WTC11 (cell line): ENCODE results near the gene BASP1. TPM values are rescaled to one million over a fixed set of nuclear protein-coding genes. Genes with fewer than 3 reads are reported as not detected.
A peak's percentile ranks its signal among the peaks of the same experiment; 100 is the strongest.

ENCODE experiments used
- ATAC-seq: fragments of 200-7000 bp; cut with Tn5 transposase; 2 replicates; pipeline ENCODE4 v1.10.0; 2021; ENCODE audit warnings: mild to moderate bottlenecking, moderate library complexity
- CTCF ChIA-PET: fragments of 300-600 bp; sonication (Branson Sonifier 250); formaldehyde crosslinking; loops from one replicate; lab custom pipeline; 2021; ENCODE audit warnings: antibody characterized with exemption; lab: Charles Lee
- POLR2A ChIA-PET: fragments of 350-600 bp; sonication (Branson Sonifier 250); formaldehyde crosslinking; loops from one replicate; lab custom pipeline; 2021; ENCODE audit warnings: antibody characterized with exemption; lab: Charles Lee
- DNase-seq: peaks from one replicate; pipeline ENCODE4 v3.0.0; 2021; ENCODE audit warnings: low spot score
- H3K27ac Mint-ChIP-seq: 2 replicates; pipeline ENCODE4 v1.8.0; 2021; ENCODE audit warnings: mixed read lengths
- H3K27me3 Mint-ChIP-seq: 2 replicates; pipeline ENCODE4 v1.8.0; 2021; ENCODE audit warnings: low read depth, mild to moderate bottlenecking, moderate library complexity, mixed read lengths
- H3K36me3 Mint-ChIP-seq: 2 replicates; pipeline ENCODE4 v1.8.0; 2021; ENCODE audit warnings: mixed read lengths
- H3K4me1 Mint-ChIP-seq: 2 replicates; pipeline ENCODE4 v1.8.0; 2022; ENCODE audit warnings: mixed read lengths
- H3K4me3 Mint-ChIP-seq: 2 replicates; pipeline ENCODE4 v1.8.0; 2021; ENCODE audit warnings: mild to moderate bottlenecking, moderate library complexity, mixed read lengths
- H3K9me3 Mint-ChIP-seq: 2 replicates; pipeline ENCODE4 v1.8.0; 2021; ENCODE audit warnings: mixed read lengths
- AFF4 ChIP-seq: sonication (generic); formaldehyde crosslinking; IDR thresholded peaks from 2 replicates; pipeline ENCODE4 v1.8.1; 2023; ENCODE audit warnings: mild to moderate bottlenecking, missing genetic modification reagents, borderline replicate concordance
- AR ChIP-seq: fragments of 250-450 bp; sonication (Bioruptor Pico); IDR thresholded peaks from 2 replicates; pipeline ENCODE4 v1.9.0; 2021; ENCODE audit warnings: mild to moderate bottlenecking
- ARID4B ChIP-seq: sonication (generic); formaldehyde crosslinking; IDR thresholded peaks from 2 replicates; pipeline ENCODE4 v1.8.0; 2023; ENCODE audit warnings: missing genetic modification reagents, mild to moderate bottlenecking, borderline replicate concordance
- ATF1 ChIP-seq: sonication (generic); formaldehyde crosslinking; IDR thresholded peaks from 2 replicates; pipeline ENCODE4 v1.8.1; 2023; ENCODE audit warnings: mild to moderate bottlenecking, moderate library complexity, missing genetic modification reagents
- ATF3 ChIP-seq: sonication (generic); formaldehyde crosslinking; conservative IDR thresholded peaks from 2 replicates; pipeline ENCODE4 v1.8.1; 2022; ENCODE audit warnings: mild to moderate bottlenecking, missing genetic modification reagents
- PRDM15 ChIP-seq: sonication (generic); formaldehyde crosslinking; IDR thresholded peaks from 2 replicates; pipeline ENCODE4 v1.8.0; 2022; ENCODE audit warnings: missing genetic modification reagents
- SOX15 ChIP-seq: fragments of 250-450 bp; sonication (Bioruptor Pico); IDR thresholded peaks from 2 replicates; pipeline ENCODE4 v1.9.0; 2021; ENCODE audit warnings: mild to moderate bottlenecking
- TCF7 ChIP-seq: sonication (generic); formaldehyde crosslinking; IDR thresholded peaks from 2 replicates; pipeline ENCODE4 v1.8.0; 2022; ENCODE audit warnings: mild to moderate bottlenecking, low read depth, missing genetic modification reagents, moderate library complexity
- ZBTB21 ChIP-seq: sonication (generic); formaldehyde crosslinking; IDR thresholded peaks from 2 replicates; pipeline ENCODE4 v1.8.1; 2023; ENCODE audit warnings: mild to moderate bottlenecking, missing genetic modification reagents, borderline replicate concordance
- ZNF121 ChIP-seq: sonication (generic); formaldehyde crosslinking; IDR thresholded peaks from 2 replicates; pipeline ENCODE4 v1.8.0; 2023; ENCODE audit warnings: missing genetic modification reagents
- ZNF281 ChIP-seq: sonication (generic); formaldehyde crosslinking; IDR thresholded peaks from 2 replicates; pipeline ENCODE4 v1.8.0; 2023; ENCODE audit warnings: mild to moderate bottlenecking, missing genetic modification reagents
- total RNA-seq: library from RNA; stranded (reverse); gene quantifications from 3 replicates; pipeline ENCODE4 v1.2.3, GENCODE V29; 2021

BASP1 gene
- total RNA-seq, 1 experiment from 2014 or later, result 108 TPM

- POLR2A ChIA-PET, result no interaction called here
- DNase-seq, result no peak
- Mint-ChIP-seq H3K36me3 (peaks cover 39% of the 10 kb centered on the region), H3K9me3 (peaks cover 13% of the 10 kb centered on the region), H3K4me1 (peaks cover 58% of the 10 kb centered on the region), H3K4me3 (no peak overlapping the region), H3K27ac (peak overlapping the region; percentile 46), H3K27me3 (no peaks in the 10 kb centered on the region)
- ATAC-seq, result no peak
- CTCF ChIA-PET, result no interaction called here
- no peak for TF ChIP-seq PRDM15 (CRISPR knock-in tag)
- no peak for TF ChIP-seq ZNF281
- TF ChIP-seq AFF4 (CRISPR knock-in tag), result no peak
These were observed 38.1 kb downstream of the BASP1 start for GRCh38 chr5:17255471-17256021.

GRCh38 chr5:17256171-17256570 lies 38.7 kb downstream of the BASP1 start:
- Mint-ChIP-seq H3K27me3 (no peaks in the 10 kb centered on the region), H3K27ac (no peak overlapping the region; the same call in 1 of the 2 replicates), H3K9me3 (peaks cover 13% of the 10 kb centered on the region), H3K4me3 (no peak overlapping the region), H3K36me3 (peaks cover 36% of the 10 kb centered on the region), H3K4me1 (peaks cover 62% of the 10 kb centered on the region)
- ChIA-PET POLR2A (no interaction called here), CTCF (interaction anchor here (2.2 kb wide), 1 partner anchor 40 kb away, joined by 8 read pairs; no protein-coding TSS in a partner anchor)
- DNase-seq (no peak), ATAC-seq (no peak)
- TF ChIP-seq ARID4B (CRISPR knock-in tag), result no peak
- TF ChIP-seq TCF7 (CRISPR knock-in tag), result no peak
- no peak for TF ChIP-seq ATF1
- TF ChIP-seq ZBTB21 (CRISPR knock-in tag), result no peak
- TF ChIP-seq AR (CRISPR knock-in tag), result no peak
- no peak for TF ChIP-seq SOX15 (CRISPR knock-in tag)
- no peak for TF ChIP-seq PRDM15 (CRISPR knock-in tag)
- TF ChIP-seq ZNF121 (CRISPR knock-in tag), result no peak
- no peak for TF ChIP-seq ATF3
